Fibroblast of pulmonary artery (primary cell): ENCODE results near the gene TAF4.

Source experiments
- DNase-seq: peaks from one replicate; pipeline ENCODE4 v3.0.0-alpha.2; 2010; ENCODE audit warnings: low read depth
- H3K4me3 ChIP-seq: replicated peaks from 2 replicates; pipeline ENCODE4 v1.5.1; 2011; ENCODE audit warnings: low read depth, mild to moderate bottlenecking, control low read depth, low read length, moderate library complexity
- CTCF ChIP-seq: IDR thresholded peaks from 2 replicates; pipeline ENCODE4 v1.5.1; 2011; ENCODE audit warnings: mild to moderate bottlenecking, control low read depth, low read length, inconsistent platforms; ENCODE audit errors: missing control alignments

The TAF4 gene

GRCh38 chr20:61955668-61956395 lies 109.8 kb downstream of the TAF4 start:
- DNase-seq = no peak
- H3K4me3 ChIP-seq = no peak overlapping the region
- no peak for TF ChIP-seq CTCF

GRCh38 chr20:61954276-61955021 lies 111.2 kb downstream of the TAF4 start:
- TF ChIP-seq CTCF = no peak
- DNase-seq = no peak
- no peak overlapping the region for H3K4me3 ChIP-seq

- no peak for TF ChIP-seq CTCF
- H3K4me3 ChIP-seq = no peak overlapping the region
- DNase-seq = no peak
Measured at GRCh38 chr20:61953037-61954021, 112.4 kb downstream of the TAF4 start.

- DNase-seq = no peak
- H3K4me3 ChIP-seq = no peak overlapping the region
- no peak for TF ChIP-seq CTCF
Measured at GRCh38 chr20:61951695-61952533, 113.8 kb downstream of the TAF4 start.

- TF ChIP-seq CTCF = no peak
- H3K4me3 ChIP-seq = no peak overlapping the region
- DNase-seq = no peak
Measured at GRCh38 chr20:61950641-61951071, 115.0 kb downstream of the TAF4 start.
